WTC11 (cell line): ENCODE results near the gene RAP1GAP. TPM values are rescaled to one million over a fixed set of nuclear protein-coding genes. Genes with fewer than 3 reads are reported as not detected.

Experiments used
- ATAC-seq: fragments of 200-7000 bp; cut with Tn5 transposase; 2 replicates; pipeline ENCODE4 v1.10.0; 2021; ENCODE audit warnings: mild to moderate bottlenecking, moderate library complexity
- CTCF ChIA-PET: fragments of 300-600 bp; sonication (Branson Sonifier 250); formaldehyde crosslinking; loops from one replicate; lab custom pipeline; 2021; ENCODE audit warnings: antibody characterized with exemption; lab: Charles Lee
- POLR2A ChIA-PET: fragments of 350-600 bp; sonication (Branson Sonifier 250); formaldehyde crosslinking; loops from one replicate; lab custom pipeline; 2021; ENCODE audit warnings: antibody characterized with exemption; lab: Charles Lee
- DNase-seq: peaks from one replicate; pipeline ENCODE4 v3.0.0; 2021; ENCODE audit warnings: low spot score
- H3K27ac Mint-ChIP-seq: 2 replicates; pipeline ENCODE4 v1.8.0; 2021; ENCODE audit warnings: mixed read lengths
- H3K27me3 Mint-ChIP-seq: 2 replicates; pipeline ENCODE4 v1.8.0; 2021; ENCODE audit warnings: low read depth, mild to moderate bottlenecking, moderate library complexity, mixed read lengths
- H3K36me3 Mint-ChIP-seq: 2 replicates; pipeline ENCODE4 v1.8.0; 2021; ENCODE audit warnings: mixed read lengths
- H3K4me1 Mint-ChIP-seq: 2 replicates; pipeline ENCODE4 v1.8.0; 2022; ENCODE audit warnings: mixed read lengths
- H3K4me3 Mint-ChIP-seq: 2 replicates; pipeline ENCODE4 v1.8.0; 2021; ENCODE audit warnings: mild to moderate bottlenecking, moderate library complexity, mixed read lengths
- H3K9me3 Mint-ChIP-seq: 2 replicates; pipeline ENCODE4 v1.8.0; 2021; ENCODE audit warnings: mixed read lengths
- ATF1 ChIP-seq: sonication (generic); formaldehyde crosslinking; IDR thresholded peaks from 2 replicates; pipeline ENCODE4 v1.8.1; 2023; ENCODE audit warnings: mild to moderate bottlenecking, moderate library complexity, missing genetic modification reagents
- EMX1 ChIP-seq: fragments of 250-450 bp; sonication (Bioruptor Pico); IDR thresholded peaks from 2 replicates; pipeline ENCODE4 v1.8.0; 2021; ENCODE audit warnings: mild to moderate bottlenecking
- GABPB1 ChIP-seq: sonication (generic); formaldehyde crosslinking; IDR thresholded peaks from 2 replicates; pipeline ENCODE4 v1.8.1; 2023; ENCODE audit warnings: mild to moderate bottlenecking, missing genetic modification reagents
- GTF2I ChIP-seq: fragments of 250-450 bp; sonication (Bioruptor Pico); conservative IDR thresholded peaks from 2 replicates; pipeline ENCODE4 v1.4.0; 2021; ENCODE audit warnings: mild to moderate bottlenecking
- NR2C2 ChIP-seq: sonication (generic); formaldehyde crosslinking; IDR thresholded peaks from 2 replicates; pipeline ENCODE4 v1.8.0; 2022; ENCODE audit warnings: mild to moderate bottlenecking, missing genetic modification reagents
- RELA ChIP-seq: sonication (generic); formaldehyde crosslinking; IDR thresholded peaks from 2 replicates; pipeline ENCODE4 v1.8.1; 2022; ENCODE audit warnings: missing genetic modification reagents, mild to moderate bottlenecking, borderline replicate concordance
- SMAD3 ChIP-seq: sonication (generic); formaldehyde crosslinking; IDR thresholded peaks from 2 replicates; pipeline ENCODE4 v1.8.0; 2022; ENCODE audit warnings: missing genetic modification reagents, mild to moderate bottlenecking, borderline replicate concordance
- SP1 ChIP-seq: sonication (generic); formaldehyde crosslinking; conservative IDR thresholded peaks from 2 replicates; pipeline ENCODE4 v1.8.1; 2022; ENCODE audit warnings: missing genetic modification reagents
- ZNF138 ChIP-seq: sonication (generic); formaldehyde crosslinking; conservative IDR thresholded peaks from 2 replicates; pipeline ENCODE4 v1.8.1; 2022; ENCODE audit warnings: mild to moderate bottlenecking, moderate library complexity, missing genetic modification reagents
- ZNF232 ChIP-seq: sonication (generic); formaldehyde crosslinking; IDR thresholded peaks from 2 replicates; pipeline ENCODE4 v1.8.0; 2022; ENCODE audit warnings: mild to moderate bottlenecking, missing genetic modification reagents
- ZNF263 ChIP-seq: sonication (generic); formaldehyde crosslinking; IDR thresholded peaks from 2 replicates; pipeline ENCODE4 v1.8.1; 2022; ENCODE audit warnings: low read depth, mild to moderate bottlenecking, moderate library complexity, missing genetic modification reagents
- total RNA-seq: library from RNA; stranded (reverse); gene quantifications from 3 replicates; pipeline ENCODE4 v1.2.3, GENCODE V29; 2021
- TF ChIP-seq, protein P1 (sequence below): sonication (generic); formaldehyde crosslinking; IDR thresholded peaks from 2 replicates; pipeline ENCODE4 v1.8.1; 2023; ENCODE audit warnings: mild to moderate bottlenecking, missing genetic modification reagents, borderline replicate concordance
- TF ChIP-seq, protein P2 (sequence below): sonication (generic); formaldehyde crosslinking; conservative IDR thresholded peaks from 2 replicates; pipeline ENCODE4 v1.8.1; 2023; ENCODE audit warnings: mild to moderate bottlenecking, low read depth, missing genetic modification reagents, moderate library complexity
- TF ChIP-seq, protein P3 (sequence below): fragments of 250-450 bp; sonication (Bioruptor Pico); IDR thresholded peaks from 2 replicates; pipeline ENCODE4 v1.9.0; 2021; ENCODE audit warnings: moderate library complexity, mild to moderate bottlenecking, inconsistent platforms, borderline replicate concordance
- TF ChIP-seq, protein P4 (sequence below): fragments of 200-600 bp; IDR thresholded peaks from 2 replicates; pipeline ENCODE4 v1.8.0; 2022; ENCODE audit warnings: antibody characterized with exemption
- TF ChIP-seq, protein P5 (sequence below): fragments of 250-450 bp; sonication (Bioruptor Pico); conservative IDR thresholded peaks from 2 replicates; pipeline ENCODE4 v1.9.0; 2021; ENCODE audit warnings: mild to moderate bottlenecking

Gene RAP1GAP
- total RNA-seq, 1 experiment from 2014 or later = 7.6 TPM

DNA sequence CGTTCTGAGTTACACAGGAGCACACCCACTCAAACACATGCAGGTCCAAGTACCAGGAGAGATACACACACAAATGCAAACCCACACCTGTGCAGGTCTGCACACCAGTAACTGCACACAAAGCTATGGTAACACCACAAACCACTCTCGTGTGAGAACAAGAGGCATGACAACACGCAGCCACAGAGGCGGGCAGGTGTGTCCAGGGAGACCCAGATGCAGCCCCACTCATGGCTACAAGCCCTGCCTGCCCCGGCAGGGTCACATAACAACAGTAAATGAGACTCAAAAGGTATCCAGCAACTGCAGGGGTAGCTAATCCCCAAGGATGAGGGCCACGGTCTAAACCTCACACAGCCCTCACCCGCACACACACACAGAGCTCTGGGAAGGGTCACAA is 48.1 kb downstream of the RAP1GAP start:
- no peak for ATAC-seq
- DNase-seq = no peak
- Mint-ChIP-seq H3K36me3 (no peaks in the 10 kb centered on the region), H3K9me3 (no peaks in the 10 kb centered on the region), H3K4me3 (peak overlapping the region; percentile 69), H3K27me3 (peaks cover 23% of the 10 kb centered on the region), H3K27ac (no peak overlapping the region), H3K4me1 (peaks cover 24% of the 10 kb centered on the region)
- TF ChIP-seq SP1 = no peak
- TF ChIP-seq ATF1 = no peak
- TF ChIP-seq, protein P1, sequence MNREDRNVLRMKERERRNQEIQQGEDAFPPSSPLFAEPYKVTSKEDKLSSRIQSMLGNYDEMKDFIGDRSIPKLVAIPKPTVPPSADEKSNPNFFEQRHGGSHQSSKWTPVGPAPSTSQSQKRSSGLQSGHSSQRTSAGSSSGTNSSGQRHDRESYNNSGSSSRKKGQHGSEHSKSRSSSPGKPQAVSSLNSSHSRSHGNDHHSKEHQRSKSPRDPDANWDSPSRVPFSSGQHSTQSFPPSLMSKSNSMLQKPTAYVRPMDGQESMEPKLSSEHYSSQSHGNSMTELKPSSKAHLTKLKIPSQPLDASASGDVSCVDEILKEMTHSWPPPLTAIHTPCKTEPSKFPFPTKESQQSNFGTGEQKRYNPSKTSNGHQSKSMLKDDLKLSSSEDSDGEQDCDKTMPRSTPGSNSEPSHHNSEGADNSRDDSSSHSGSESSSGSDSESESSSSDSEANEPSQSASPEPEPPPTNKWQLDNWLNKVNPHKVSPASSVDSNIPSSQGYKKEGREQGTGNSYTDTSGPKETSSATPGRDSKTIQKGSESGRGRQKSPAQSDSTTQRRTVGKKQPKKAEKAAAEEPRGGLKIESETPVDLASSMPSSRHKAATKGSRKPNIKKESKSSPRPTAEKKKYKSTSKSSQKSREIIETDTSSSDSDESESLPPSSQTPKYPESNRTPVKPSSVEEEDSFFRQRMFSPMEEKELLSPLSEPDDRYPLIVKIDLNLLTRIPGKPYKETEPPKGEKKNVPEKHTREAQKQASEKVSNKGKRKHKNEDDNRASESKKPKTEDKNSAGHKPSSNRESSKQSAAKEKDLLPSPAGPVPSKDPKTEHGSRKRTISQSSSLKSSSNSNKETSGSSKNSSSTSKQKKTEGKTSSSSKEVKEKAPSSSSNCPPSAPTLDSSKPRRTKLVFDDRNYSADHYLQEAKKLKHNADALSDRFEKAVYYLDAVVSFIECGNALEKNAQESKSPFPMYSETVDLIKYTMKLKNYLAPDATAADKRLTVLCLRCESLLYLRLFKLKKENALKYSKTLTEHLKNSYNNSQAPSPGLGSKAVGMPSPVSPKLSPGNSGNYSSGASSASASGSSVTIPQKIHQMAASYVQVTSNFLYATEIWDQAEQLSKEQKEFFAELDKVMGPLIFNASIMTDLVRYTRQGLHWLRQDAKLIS (CRISPR knock-in tag) = no peak
- TF ChIP-seq RELA (CRISPR knock-in tag) = no peak
- no peak for TF ChIP-seq GTF2I (CRISPR knock-in tag)
- TF ChIP-seq ZNF232 (CRISPR knock-in tag) = no peak
- TF ChIP-seq, protein P2, sequence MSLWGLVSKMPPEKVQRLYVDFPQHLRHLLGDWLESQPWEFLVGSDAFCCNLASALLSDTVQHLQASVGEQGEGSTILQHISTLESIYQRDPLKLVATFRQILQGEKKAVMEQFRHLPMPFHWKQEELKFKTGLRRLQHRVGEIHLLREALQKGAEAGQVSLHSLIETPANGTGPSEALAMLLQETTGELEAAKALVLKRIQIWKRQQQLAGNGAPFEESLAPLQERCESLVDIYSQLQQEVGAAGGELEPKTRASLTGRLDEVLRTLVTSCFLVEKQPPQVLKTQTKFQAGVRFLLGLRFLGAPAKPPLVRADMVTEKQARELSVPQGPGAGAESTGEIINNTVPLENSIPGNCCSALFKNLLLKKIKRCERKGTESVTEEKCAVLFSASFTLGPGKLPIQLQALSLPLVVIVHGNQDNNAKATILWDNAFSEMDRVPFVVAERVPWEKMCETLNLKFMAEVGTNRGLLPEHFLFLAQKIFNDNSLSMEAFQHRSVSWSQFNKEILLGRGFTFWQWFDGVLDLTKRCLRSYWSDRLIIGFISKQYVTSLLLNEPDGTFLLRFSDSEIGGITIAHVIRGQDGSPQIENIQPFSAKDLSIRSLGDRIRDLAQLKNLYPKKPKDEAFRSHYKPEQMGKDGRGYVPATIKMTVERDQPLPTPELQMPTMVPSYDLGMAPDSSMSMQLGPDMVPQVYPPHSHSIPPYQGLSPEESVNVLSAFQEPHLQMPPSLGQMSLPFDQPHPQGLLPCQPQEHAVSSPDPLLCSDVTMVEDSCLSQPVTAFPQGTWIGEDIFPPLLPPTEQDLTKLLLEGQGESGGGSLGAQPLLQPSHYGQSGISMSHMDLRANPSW (CRISPR knock-in tag) = no peak
- TF ChIP-seq EMX1 (CRISPR knock-in tag) = no peak
- TF ChIP-seq, protein P3, sequence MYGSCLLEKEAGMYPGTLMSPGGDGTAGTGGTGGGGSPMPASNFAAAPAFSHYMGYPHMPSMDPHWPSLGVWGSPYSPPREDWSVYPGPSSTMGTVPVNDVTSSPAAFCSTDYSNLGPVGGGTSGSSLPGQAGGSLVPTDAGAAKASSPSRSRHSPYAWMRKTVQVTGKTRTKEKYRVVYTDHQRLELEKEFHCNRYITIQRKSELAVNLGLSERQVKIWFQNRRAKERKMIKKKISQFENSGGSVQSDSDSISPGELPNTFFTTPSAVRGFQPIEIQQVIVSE (CRISPR knock-in tag) = no peak
- TF ChIP-seq, protein P4, sequence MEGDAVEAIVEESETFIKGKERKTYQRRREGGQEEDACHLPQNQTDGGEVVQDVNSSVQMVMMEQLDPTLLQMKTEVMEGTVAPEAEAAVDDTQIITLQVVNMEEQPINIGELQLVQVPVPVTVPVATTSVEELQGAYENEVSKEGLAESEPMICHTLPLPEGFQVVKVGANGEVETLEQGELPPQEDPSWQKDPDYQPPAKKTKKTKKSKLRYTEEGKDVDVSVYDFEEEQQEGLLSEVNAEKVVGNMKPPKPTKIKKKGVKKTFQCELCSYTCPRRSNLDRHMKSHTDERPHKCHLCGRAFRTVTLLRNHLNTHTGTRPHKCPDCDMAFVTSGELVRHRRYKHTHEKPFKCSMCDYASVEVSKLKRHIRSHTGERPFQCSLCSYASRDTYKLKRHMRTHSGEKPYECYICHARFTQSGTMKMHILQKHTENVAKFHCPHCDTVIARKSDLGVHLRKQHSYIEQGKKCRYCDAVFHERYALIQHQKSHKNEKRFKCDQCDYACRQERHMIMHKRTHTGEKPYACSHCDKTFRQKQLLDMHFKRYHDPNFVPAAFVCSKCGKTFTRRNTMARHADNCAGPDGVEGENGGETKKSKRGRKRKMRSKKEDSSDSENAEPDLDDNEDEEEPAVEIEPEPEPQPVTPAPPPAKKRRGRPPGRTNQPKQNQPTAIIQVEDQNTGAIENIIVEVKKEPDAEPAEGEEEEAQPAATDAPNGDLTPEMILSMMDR = no peak
- TF ChIP-seq ZNF138 (CRISPR knock-in tag) = no peak
- TF ChIP-seq SMAD3 (CRISPR knock-in tag) = no peak
- TF ChIP-seq ZNF263 (CRISPR knock-in tag) = no peak
- TF ChIP-seq, protein P5, sequence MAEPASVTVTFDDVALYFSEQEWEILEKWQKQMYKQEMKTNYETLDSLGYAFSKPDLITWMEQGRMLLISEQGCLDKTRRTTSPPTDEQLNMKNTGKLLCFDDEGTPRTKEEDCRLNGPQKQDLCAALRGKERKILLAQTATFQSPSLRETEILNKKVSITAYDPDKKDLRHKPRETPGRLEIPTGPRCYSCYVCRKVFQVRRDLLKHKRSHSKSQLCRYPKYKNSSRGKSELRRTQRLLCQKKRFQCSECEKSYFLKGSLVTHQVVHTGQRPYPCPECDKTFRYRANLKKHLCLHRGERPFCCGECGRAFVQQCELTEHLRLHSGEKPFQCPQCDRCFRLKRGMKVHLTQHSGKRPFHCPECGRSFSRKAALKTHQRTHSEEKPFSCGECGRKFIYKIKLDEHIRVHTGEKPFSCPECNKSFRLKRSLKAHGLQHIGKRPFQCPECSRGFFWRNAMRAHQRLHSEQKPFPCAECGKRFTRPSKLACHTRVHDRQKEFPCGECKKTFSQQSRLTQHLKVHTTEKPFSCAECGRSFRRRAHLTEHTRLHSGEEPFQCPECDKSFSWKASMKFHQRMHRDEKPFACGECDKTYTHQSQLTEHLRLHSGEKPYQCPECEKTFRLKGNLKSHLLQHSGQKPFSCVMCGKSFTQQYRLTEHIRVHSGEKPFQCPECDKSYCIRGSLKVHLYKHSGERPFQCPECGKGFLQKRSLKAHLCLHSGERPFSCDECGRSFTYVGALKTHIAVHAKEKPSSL (CRISPR knock-in tag) = no peak
- no peak for TF ChIP-seq NR2C2 (CRISPR knock-in tag)
- TF ChIP-seq GABPB1 (CRISPR knock-in tag) = no peak
- ChIA-PET CTCF (interaction anchor here (1.4 kb wide), 1 partner anchor 11 kb away, joined by 3 read pairs; no protein-coding TSS in a partner anchor), POLR2A (interaction anchor here (1.0 kb wide), 1 partner anchor 13 kb away, joined by 3 read pairs; no protein-coding TSS in a partner anchor)
